Upper lobe of left lung (tissue), 6 donors: ENCODE measurements around the gene SEMA5A. TPM values are rescaled to one million over a fixed set of nuclear protein-coding genes. Genes with fewer than 3 reads are reported as not detected.
A peak's percentile ranks its signal among the peaks of the same experiment; 100 is the strongest.

ENCODE experiments used
- ATAC-seq, 2 donors: fragments of 200-7000 bp; cut with Tn5 transposase; one replicate each; pipeline ENCODE4 v1.9.1; 2022; ENCODE audit warnings: mild to moderate bottlenecking in 2 of 2, moderate library complexity in 2 of 2; ENCODE audit not compliant: low FRiP score in 2 of 2
- DNase-seq, 2 donors: peaks; one replicate each; pipeline ENCODE4 v3.0.0-alpha.2; 2019 to 2020
- H3K27ac ChIP-seq, 4 donors: fragments of 200-600 bp; sonication (generic); one replicate each; pipeline ENCODE4 v1.5.1; 2016 to 2019
- H3K27me3 ChIP-seq, 4 donors: fragments of 200-600 bp; sonication (generic); one replicate each; pipeline ENCODE4 v1.5.1; 2017 to 2019
- H3K36me3 ChIP-seq, 4 donors: fragments of 200-600 bp; sonication (generic); one replicate each; pipeline ENCODE4 v1.5.1; 2016 to 2019
- H3K4me1 ChIP-seq, 4 donors: fragments of 200-600 bp; sonication (generic); one replicate each; pipeline ENCODE4 v1.5.1; 2018 to 2019
- H3K4me3 ChIP-seq, 4 donors: fragments of 200-600 bp; sonication (generic); one replicate each; pipeline ENCODE4 v1.5.1; 2017 to 2019; ENCODE audit warnings: mild to moderate bottlenecking in 2 of 4, moderate library complexity in 1 of 4
- H3K9me3 ChIP-seq, 4 donors: fragments of 200-600 bp; sonication (generic); one replicate each; pipeline ENCODE4 v1.5.1; 2018 to 2019
- EP300 ChIP-seq, 4 donors: sonication (generic); formaldehyde crosslinking; IDR thresholded peaks; one replicate each; pipeline ENCODE4 v1.5.1; 2017; ENCODE audit warnings: antibody characterized with exemption in 4 of 4, control low read depth in 2 of 4
- POLR2A ChIP-seq, 4 donors: fragments of 450-650 bp; IDR thresholded peaks; one replicate each; pipeline ENCODE4 v1.5.1; 2016 to 2017; ENCODE audit warnings: antibody characterized with exemption in 4 of 4, mild to moderate bottlenecking in 2 of 4
- POLR2AphosphoS5 ChIP-seq, 2 donors: sonication (generic); formaldehyde crosslinking; IDR thresholded peaks; one replicate each; pipeline ENCODE4 v1.5.1; 2017; ENCODE audit warnings: antibody characterized with exemption in 2 of 2
- WGBS, 2 donors: methylation state at CpG; one replicate each; pipeline ENCODE4 v1.1.5; 2017 to 2018; 5-methylcytosine and 5-hydroxymethylcytosine counted together
- total RNA-seq, 6 donors: library from RNA; depleted of rRNA in 4 of 6; stranded (reverse); fragments of >200 nt in 4 of 6; gene quantifications; one replicate each; pipeline versions ENCODE4 v1.1.0 to v1.2.1, GENCODE V29; 2016 to 2021
- TF ChIP-seq, protein P1 (sequence below), 6 experiments: fragments of 450-650 bp in 4 of 6; fragments of 200-600 bp in 2 of 6; sonication (generic) in 2 of 6; IDR thresholded peaks; one replicate each; pipeline ENCODE4 v1.5.1; 2016 to 2019; ENCODE audit warnings: antibody characterized with exemption in 6 of 6
- donor health status: DM: no; HTN: no; CAD: no; lungs with moderate emphysema.
- donor health status: DM: no; HTN: yes; CAD: no; lungs with severe emphysema.

The SEMA5A gene
- total RNA-seq, 6 donors from 2014 or later: 5.2 to 40.5 (median 27.5) TPM

DNA sequence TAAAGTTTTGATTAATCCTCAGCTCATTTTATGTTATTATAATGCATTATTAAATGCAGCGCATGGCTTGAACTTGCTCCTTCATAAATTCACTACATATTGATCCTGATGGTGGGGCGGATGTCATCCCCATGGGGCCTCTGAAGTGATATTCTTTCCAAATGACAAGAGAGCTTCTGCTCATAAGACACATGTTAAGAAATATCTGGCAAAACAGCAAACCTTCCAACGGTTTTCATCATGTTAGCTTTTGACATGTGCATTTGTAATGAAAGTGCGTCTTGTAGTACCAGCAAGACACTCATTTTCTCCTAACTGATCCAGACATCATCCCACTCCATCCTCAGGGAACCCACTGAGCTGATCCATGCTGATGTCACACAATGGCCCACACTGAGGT, 45.7 kb downstream of the SEMA5A start:
- no peaks in the 10 kb centered on the region for H3K4me1 ChIP-seq
- ATAC-seq: no peak
- H3K27ac ChIP-seq: no peak overlapping the region
- DNase-seq: no peak
- no peaks in the 10 kb centered on the region for H3K9me3 ChIP-seq
- TF ChIP-seq POLR2A (IDR thresholded peaks at IDR 0.05): no peak
- no peak for TF ChIP-seq EP300 (IDR thresholded peaks at IDR 0.05)
- no peak for TF ChIP-seq POLR2AphosphoS5 (IDR thresholded peaks at IDR 0.05)
- TF ChIP-seq, protein P1, sequence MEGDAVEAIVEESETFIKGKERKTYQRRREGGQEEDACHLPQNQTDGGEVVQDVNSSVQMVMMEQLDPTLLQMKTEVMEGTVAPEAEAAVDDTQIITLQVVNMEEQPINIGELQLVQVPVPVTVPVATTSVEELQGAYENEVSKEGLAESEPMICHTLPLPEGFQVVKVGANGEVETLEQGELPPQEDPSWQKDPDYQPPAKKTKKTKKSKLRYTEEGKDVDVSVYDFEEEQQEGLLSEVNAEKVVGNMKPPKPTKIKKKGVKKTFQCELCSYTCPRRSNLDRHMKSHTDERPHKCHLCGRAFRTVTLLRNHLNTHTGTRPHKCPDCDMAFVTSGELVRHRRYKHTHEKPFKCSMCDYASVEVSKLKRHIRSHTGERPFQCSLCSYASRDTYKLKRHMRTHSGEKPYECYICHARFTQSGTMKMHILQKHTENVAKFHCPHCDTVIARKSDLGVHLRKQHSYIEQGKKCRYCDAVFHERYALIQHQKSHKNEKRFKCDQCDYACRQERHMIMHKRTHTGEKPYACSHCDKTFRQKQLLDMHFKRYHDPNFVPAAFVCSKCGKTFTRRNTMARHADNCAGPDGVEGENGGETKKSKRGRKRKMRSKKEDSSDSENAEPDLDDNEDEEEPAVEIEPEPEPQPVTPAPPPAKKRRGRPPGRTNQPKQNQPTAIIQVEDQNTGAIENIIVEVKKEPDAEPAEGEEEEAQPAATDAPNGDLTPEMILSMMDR (IDR thresholded peaks at IDR 0.05): no peak
- no peaks in the 10 kb centered on the region for H3K36me3 ChIP-seq
- WGBS, 2 donors: 84 to 90% methylated on average over 4 of the region's 4 CpGs
- no peaks in the 10 kb centered on the region for H3K27me3 ChIP-seq
- H3K4me3 ChIP-seq: no peak overlapping the region

DNA sequence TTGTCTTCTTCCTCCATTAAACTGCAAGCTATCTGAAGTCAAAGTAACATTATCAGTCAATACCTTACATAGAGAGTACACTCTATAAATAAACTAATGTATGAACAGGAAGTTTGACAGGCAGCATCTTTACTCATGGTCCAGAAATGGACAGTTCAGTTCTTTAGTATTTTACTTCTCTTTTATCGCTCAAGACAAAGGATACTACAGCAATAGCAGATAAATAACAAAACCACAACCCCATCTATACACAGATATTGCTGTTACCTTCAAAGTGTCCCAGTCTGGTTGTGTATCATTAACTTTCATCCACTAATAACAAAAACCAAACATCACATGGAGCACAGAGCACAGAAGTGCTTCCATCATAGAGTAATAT, 46.4 kb downstream of the SEMA5A start:
- ATAC-seq: no peak
- 70 to 91% methylated on average over 1 of the region's 1 CpG for WGBS, 2 donors
- TF ChIP-seq EP300 (IDR thresholded peaks at IDR 0.05): no peak
- no peak for TF ChIP-seq POLR2AphosphoS5 (IDR thresholded peaks at IDR 0.05)
- TF ChIP-seq, protein P1 (IDR thresholded peaks at IDR 0.05): no peak
- TF ChIP-seq POLR2A (IDR thresholded peaks at IDR 0.05): no peak

DNA sequence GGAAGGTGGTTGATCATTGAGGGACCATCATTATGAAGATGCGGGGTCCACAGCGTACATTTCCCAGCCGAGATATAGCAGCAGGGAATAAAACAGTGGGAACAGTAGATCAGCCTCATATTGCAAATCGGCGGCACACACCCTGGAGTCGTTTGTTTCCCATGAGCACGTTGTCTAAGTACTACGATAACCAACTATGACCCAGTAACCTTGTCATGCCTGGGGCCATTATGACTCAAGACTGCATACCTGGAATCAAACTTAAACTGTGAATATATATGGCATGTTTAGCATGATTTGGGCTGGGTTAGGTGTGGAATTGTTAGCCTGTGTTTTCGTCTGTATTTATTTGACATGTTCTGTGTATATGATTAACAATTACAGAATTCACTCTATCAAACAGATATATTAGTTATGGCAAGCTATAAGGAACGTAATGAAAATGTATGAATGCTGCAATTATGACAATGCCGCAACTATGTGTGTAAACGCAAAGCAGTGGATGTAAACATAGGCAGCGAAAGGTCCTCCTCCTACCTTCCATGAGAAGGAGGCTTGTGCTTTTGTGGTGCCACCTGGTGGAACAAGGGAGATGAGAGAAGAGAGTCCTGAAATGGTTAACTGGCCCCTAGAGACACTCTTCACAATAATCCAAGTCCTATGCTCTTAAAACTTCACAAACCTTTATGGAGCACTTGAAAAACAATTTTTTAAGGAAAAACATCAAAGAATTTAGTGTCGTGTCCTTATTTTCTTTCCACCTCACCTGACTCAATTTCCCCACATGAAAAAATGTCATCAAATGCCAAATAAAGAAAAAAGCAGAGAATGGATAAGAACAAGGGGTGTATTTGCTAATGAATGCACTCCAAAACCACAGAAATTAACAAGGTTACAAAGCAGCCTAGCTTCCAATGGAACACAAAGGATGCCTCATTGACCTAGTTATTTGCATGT, 47.1 kb downstream of the SEMA5A start:
- Histone ChIP-seq H3K9me3 (no peaks in the 10 kb centered on the region), H3K27me3 (no peaks in the 10 kb centered on the region), H3K4me1 (no peaks in the 10 kb centered on the region), H3K4me3 (no peak overlapping the region), H3K36me3 (no peaks in the 10 kb centered on the region), H3K27ac (no peak overlapping the region)
- WGBS, 2 donors: 87 to 89% methylated on average over 14 of the region's 14 CpGs
- no peak for ATAC-seq
- no peak for DNase-seq
- TF ChIP-seq POLR2AphosphoS5 (IDR thresholded peaks at IDR 0.05) (no peak), EP300 (IDR thresholded peaks at IDR 0.05) (no peak)
- TF ChIP-seq, protein P1 (IDR thresholded peaks at IDR 0.05): no peak

More for the DNA sequence above, 46.4 kb downstream of the SEMA5A start:
- H3K27ac ChIP-seq: no peak overlapping the region
- no peak overlapping the region for H3K4me3 ChIP-seq
- H3K4me1 ChIP-seq: no peaks in the 10 kb centered on the region
- no peaks in the 10 kb centered on the region for H3K36me3 ChIP-seq
- DNase-seq: no peak
- H3K9me3 ChIP-seq: no peaks in the 10 kb centered on the region
- no peaks in the 10 kb centered on the region for H3K27me3 ChIP-seq

DNA sequence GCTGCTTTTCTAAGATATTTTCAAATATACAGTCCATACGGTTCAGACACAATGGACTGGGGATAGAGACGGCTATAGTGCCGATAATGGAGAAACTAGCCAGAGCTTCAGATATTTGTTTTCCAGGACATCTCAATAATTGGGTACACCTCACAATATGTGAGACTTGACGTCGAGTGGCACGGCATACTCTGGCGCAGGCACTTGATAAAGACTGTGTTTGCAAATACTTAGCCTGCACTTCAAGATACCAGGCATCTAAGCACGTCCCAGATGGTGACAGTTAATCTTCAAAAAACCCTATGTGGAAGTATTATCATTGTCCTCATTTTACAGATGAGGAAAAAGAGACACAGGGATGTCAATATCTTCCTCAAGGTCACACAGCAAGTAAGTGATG, 48.5 kb downstream of the SEMA5A start:
- Histone ChIP-seq H3K4me1 (no peaks in the 10 kb centered on the region), H3K9me3 (no peaks in the 10 kb centered on the region), H3K4me3 (no peak overlapping the region), H3K36me3 (no peaks in the 10 kb centered on the region), H3K27me3 (no peaks in the 10 kb centered on the region), H3K27ac (no peak overlapping the region)
- ATAC-seq (no peak), DNase-seq (peak in 1 of 2 donors; percentile 31)
- WGBS, 2 donors: 67 to 80% methylated on average over 8 of the region's 8 CpGs
- TF ChIP-seq POLR2AphosphoS5 (IDR thresholded peaks at IDR 0.05) (no peak), POLR2A (IDR thresholded peaks at IDR 0.05) (no peak), EP300 (IDR thresholded peaks at IDR 0.05) (no peak)
- TF ChIP-seq, protein P1 (IDR thresholded peaks at IDR 0.05): no peak
